IMR-90 (cell line): Measurements from ENCODE around the gene HTR3A. TPM values are rescaled to one million over a fixed set of nuclear protein-coding genes. Genes with fewer than 3 reads are reported as not detected.

Source experiments
- ATAC-seq: fragments of 200-7000 bp; cut with Tn5 transposase; 2 replicates; pipeline ENCODE4 v1.9.1; 2020; ENCODE audit warnings: low read depth, mild to moderate bottlenecking, moderate library complexity
- BruUV-seq: library from RNA; stranded (reverse); fragments of 400-500 nt; replicated peaks from 2 replicates; lab custom pipeline; 2021; lab: Mats Ljungman, UMichigan
- CTCF ChIA-PET: fragments of 300-600 bp; formaldehyde crosslinking; extraction: SDS; loops from one replicate; lab custom pipeline; 2021; ENCODE audit warnings: antibody characterized with exemption; lab: Yijun Ruan, JAX
- POLR2A ChIA-PET: fragments of 300-600 bp; sonication (Branson Sonifier 250); formaldehyde crosslinking; loops from one replicate; lab custom pipeline; 2022; ENCODE audit warnings: antibody characterized with exemption; ENCODE audit not compliant: unreplicated experiment; lab: Charles Lee
- DNase-seq: peaks from one replicate; pipeline ENCODE4 v3.0.0; 2013
- H2AFZ ChIP-seq: replicated peaks from 2 replicates; pipeline ENCODE3; 2013; ENCODE audit warnings: low read length, mild to moderate bottlenecking; ENCODE audit not compliant: poor library complexity
- H2AK5ac ChIP-seq: 2 replicates; pipeline ENCODE4 v1.6.1; 2013; ENCODE audit warnings: low read depth, low read length, inconsistent platforms
- H2AK9ac ChIP-seq: replicated peaks from 2 replicates; pipeline ENCODE3; 2013; ENCODE audit warnings: mild to moderate bottlenecking, low read depth, low read length, moderate library complexity; ENCODE audit not compliant: poor library complexity
- H2BK120ac ChIP-seq: 2 replicates; pipeline ENCODE4 v1.6.1; 2013; ENCODE audit warnings: low read depth, low read length, inconsistent platforms
- H2BK15ac ChIP-seq: 3 replicates; pipeline ENCODE4 v1.6.1; 2013; ENCODE audit warnings: low read depth, low read length, inconsistent platforms
- H2BK20ac ChIP-seq: 2 replicates; pipeline ENCODE4 v1.6.1; 2013; ENCODE audit warnings: low read depth, mild to moderate bottlenecking, inconsistent platforms, low read length, moderate library complexity
- H2BK5ac ChIP-seq: 2 replicates; pipeline ENCODE4 v1.6.1; 2013; ENCODE audit warnings: mild to moderate bottlenecking, low read depth, low read length, inconsistent platforms; ENCODE audit not compliant: poor library complexity, severe bottlenecking
- H3K14ac ChIP-seq: replicated peaks from 2 replicates; pipeline ENCODE4 v1.6.1; 2013; ENCODE audit warnings: low read depth, low read length, inconsistent platforms
- H3K18ac ChIP-seq: 2 replicates; pipeline ENCODE4 v1.6.1; 2013; ENCODE audit warnings: low read depth, low read length, control low read depth
- H3K23ac ChIP-seq: 2 replicates; pipeline ENCODE4 v1.6.1; 2013; ENCODE audit warnings: low read depth, low read length, inconsistent platforms
- H3K27ac ChIP-seq: 2 replicates; pipeline ENCODE4 v1.5.1; 2013; ENCODE audit warnings: mild to moderate bottlenecking, control low read depth, low read length; ENCODE audit not compliant: insufficient read depth
- H3K27me3 ChIP-seq: 2 replicates; pipeline ENCODE4 v1.6.1; 2013; ENCODE audit warnings: low read length; ENCODE audit not compliant: control insufficient read depth, insufficient read depth
- H3K36me3 ChIP-seq: 2 replicates; pipeline ENCODE4 v1.6.1; 2013; ENCODE audit warnings: low read length, mixed read lengths; ENCODE audit not compliant: control insufficient read depth, insufficient read depth
- H3K4ac ChIP-seq: 2 replicates; pipeline ENCODE4 v1.6.1; 2013; ENCODE audit warnings: low read depth, low read length, inconsistent platforms
- H3K4me1 ChIP-seq: 2 replicates; pipeline ENCODE4 v1.6.1; 2013; ENCODE audit warnings: low read length, mixed read lengths; ENCODE audit not compliant: control insufficient read depth, insufficient read depth
- H3K4me2 ChIP-seq: 2 replicates; pipeline ENCODE4 v1.6.1; 2013; ENCODE audit warnings: low read depth, mild to moderate bottlenecking, control low read depth, low read length, moderate library complexity
- H3K4me3 ChIP-seq: 2 replicates; pipeline ENCODE4 v1.5.1; 2013; ENCODE audit warnings: low read depth, mild to moderate bottlenecking, control low read depth, low read length, moderate library complexity; ENCODE audit not compliant: insufficient read depth
- H3K56ac ChIP-seq: 2 replicates; pipeline ENCODE4 v1.6.1; 2013; ENCODE audit warnings: low read length, inconsistent platforms; ENCODE audit not compliant: insufficient read depth; ENCODE audit errors: extremely low read depth
- H3K79me1 ChIP-seq, 2 experiments: 2 replicates each; pipeline ENCODE4 v1.6.1; 2013; ENCODE audit warnings: low read length in 2 of 2, inconsistent platforms in 1 of 2, low read depth in 1 of 2
- H3K9ac ChIP-seq: 2 replicates; pipeline ENCODE4 v1.6.1; 2013; ENCODE audit warnings: low read depth, low read length, control low read depth
- H3K9me1 ChIP-seq: 2 replicates; pipeline ENCODE4 v1.6.1; 2013; ENCODE audit warnings: low read length, inconsistent platforms; ENCODE audit not compliant: insufficient read depth
- H3K9me3 ChIP-seq: 2 replicates; pipeline ENCODE4 v1.6.1; 2013; ENCODE audit warnings: low read length; ENCODE audit not compliant: control insufficient read depth, insufficient read depth
- H4K20me1 ChIP-seq: 2 replicates; pipeline ENCODE4 v1.6.1; 2013; ENCODE audit warnings: low read length, inconsistent platforms; ENCODE audit not compliant: insufficient read depth
- H4K5ac ChIP-seq: 2 replicates; pipeline ENCODE4 v1.6.1; 2013; ENCODE audit warnings: mild to moderate bottlenecking, low read depth, low read length, control low read depth
- H4K8ac ChIP-seq, 2 experiments: 2 replicates each; pipeline ENCODE4 v1.6.1; 2013; ENCODE audit warnings: low read depth in 2 of 2, low read length in 2 of 2, control low read depth in 1 of 2, inconsistent platforms in 1 of 2
- H4K91ac ChIP-seq: 2 replicates; pipeline ENCODE4 v1.6.1; 2013; ENCODE audit warnings: low read depth, low read length, inconsistent platforms; ENCODE audit not compliant: insufficient read depth
- BHLHE40 ChIP-seq: fragments of 150-350 bp; IDR thresholded peaks from 2 replicates; pipeline ENCODE4 v1.6.1; 2016; ENCODE audit warnings: mild to moderate bottlenecking, low read depth, low read length
- CEBPB ChIP-seq: IDR thresholded peaks from 2 replicates; pipeline ENCODE4 v1.6.1; 2012; ENCODE audit warnings: low read depth, low read length, improper control_type of control experiment
- CHD1 ChIP-seq: IDR thresholded peaks from 2 replicates; pipeline ENCODE4 v1.6.1; 2012; ENCODE audit warnings: low read depth, low read length, improper control_type of control experiment
- CTCF ChIP-seq: conservative IDR thresholded peaks from 2 replicates; pipeline ENCODE4 v1.5.1; 2012; ENCODE audit warnings: mild to moderate bottlenecking, low read depth, low read length, improper control_type of control experiment
- FOS ChIP-seq: fragments of 150-350 bp; IDR thresholded peaks from 2 replicates; pipeline ENCODE4 v1.6.1; 2016; ENCODE audit warnings: low read depth, low read length
- MAFK ChIP-seq: IDR thresholded peaks from 2 replicates; pipeline ENCODE4 v1.6.1; 2012; ENCODE audit warnings: low read depth, low read length, improper control_type of control experiment
- MAZ ChIP-seq: IDR thresholded peaks from 2 replicates; pipeline ENCODE4 v1.6.1; 2012; ENCODE audit warnings: low read depth, mild to moderate bottlenecking, low read length, improper control_type of control experiment, moderate library complexity, borderline replicate concordance
- MXI1 ChIP-seq: IDR thresholded peaks from 2 replicates; pipeline ENCODE4 v1.6.1; 2012; ENCODE audit warnings: low read depth, mild to moderate bottlenecking, low read length, moderate library complexity, borderline replicate concordance
- NFE2L2 ChIP-seq: fragments of 150-350 bp; IDR thresholded peaks from 2 replicates; pipeline ENCODE4 v1.6.1; 2016; ENCODE audit warnings: low read depth, mild to moderate bottlenecking, low read length
- POLR2A ChIP-seq: IDR thresholded peaks from 2 replicates; pipeline ENCODE4 v1.6.1; 2012; ENCODE audit warnings: mild to moderate bottlenecking, low read depth, low read length
- RAD21 ChIP-seq: IDR thresholded peaks from 2 replicates; pipeline ENCODE4 v1.6.1; 2012; ENCODE audit warnings: low read length, improper control_type of control experiment
- RCOR1 ChIP-seq: IDR thresholded peaks from 2 replicates; pipeline ENCODE4 v1.6.1; 2012; ENCODE audit warnings: mild to moderate bottlenecking, low read length, improper control_type of control experiment; ENCODE audit not compliant: insufficient replicate concordance
- RFX5 ChIP-seq: IDR thresholded peaks from 2 replicates; pipeline ENCODE4 v1.8.0; 2012; ENCODE audit warnings: low read depth, mild to moderate bottlenecking, low read length, moderate library complexity
- SMC3 ChIP-seq: fragments of 150-350 bp; IDR thresholded peaks from 2 replicates; pipeline ENCODE4 v1.6.1; 2016; ENCODE audit warnings: low read depth, mild to moderate bottlenecking, antibody characterized with exemption, low read length, moderate library complexity
- WGBS, 2 experiments: methylation state at CpG; one replicate each; pipeline versions ENCODE4 v1.1.5 to v1.1.7; 2013; ENCODE audit warnings: missing lambda C conversion rate in 2 of 2; ENCODE audit not compliant: insufficient read length in 1 of 2; ENCODE audit errors: extremely low coverage in 2 of 2; 5-methylcytosine and 5-hydroxymethylcytosine counted together
- dilution Hi-C: fragments of 300-500 bp; cut with HindIII; formaldehyde crosslinking; loops from one replicate; pipeline ENCODE4 v1.14.3; 2018; ENCODE audit warnings: low sequenced_read_pairs; ENCODE audit not compliant: unreplicated experiment
- in situ Hi-C: fragments of 300-500 bp; cut with MboI; formaldehyde crosslinking; loops from 3 replicates; pipeline ENCODE4 v1.14.3; 2019; ENCODE audit warnings: low sequenced_read_pairs, inconsistent platforms, mixed read lengths
- intact Hi-C: fragments of 100-400 bp; cut with micrococcal nuclease; formaldehyde crosslinking; loops from 2 replicates; pipeline ENCODE4 v1.10.0; 2022
- polyA plus RNA-seq, 3 experiments: library from polyadenylated mRNA; depleted of rRNA; stranded (reverse); fragments of >200 nt; gene quantifications; 2 replicates each; pipeline ENCODE4 v1.2.3, GENCODE V29; 2012; ENCODE audit warnings: low replicate concordance in 1 of 3
- total RNA-seq: library from RNA; depleted of rRNA; stranded (reverse); fragments of >200 nt; gene quantifications from 2 replicates; pipeline ENCODE4 v1.2.3, GENCODE V29; 2012
- TF ChIP-seq, protein P1 (sequence below): fragments of 150-350 bp; IDR thresholded peaks from 2 replicates; pipeline ENCODE4 v1.6.1; 2016; ENCODE audit warnings: low read depth, mild to moderate bottlenecking, low read length, moderate library complexity, borderline replicate concordance
- TF ChIP-seq, protein P2 (sequence below): fragments of 150-350 bp; IDR thresholded peaks from 2 replicates; pipeline ENCODE4 v1.6.1; 2017; ENCODE audit warnings: mild to moderate bottlenecking, antibody characterized with exemption, low read length, low read depth

The HTR3A gene
- total and polyA plus RNA-seq, 2 of the 4 experiments (the other 2 are of a cell fraction) = not detected

GRCh38 chr11:113977701-113978100 is 2.8 kb downstream of the HTR3A start:
- Histone ChIP-seq H4K5ac (no peak overlapping the region), H3K14ac (no peak overlapping the region), H3K56ac (no peak overlapping the region), H3K9me1 (no peaks in the 10 kb centered on the region), H4K20me1 (no peaks in the 10 kb centered on the region), H2BK5ac (no peak overlapping the region), H3K4me1 (no peaks in the 10 kb centered on the region), H4K8ac (no peak overlapping the region), H3K27me3 (peaks cover 2% of the 10 kb centered on the region; the same call in 1 of the 2 replicates), H2AK5ac (no peak overlapping the region), H3K27ac (no peak overlapping the region), H2BK120ac (no peak overlapping the region), H2AK9ac (no peak overlapping the region), H3K23ac (no peak overlapping the region), H3K79me1 (no peaks in the 10 kb centered on the region), H3K9me3 (no peaks in the 10 kb centered on the region), H4K91ac (no peak overlapping the region), H2BK20ac (no peak overlapping the region), H3K4ac (no peak overlapping the region), H2BK15ac (no peak overlapping the region), H3K4me2 (no peak overlapping the region), H3K9ac (no peak overlapping the region), H3K4me3 (no peak overlapping the region), H2AFZ (no peak overlapping the region), H3K36me3 (no peaks in the 10 kb centered on the region), H3K18ac (no peak overlapping the region)
- ChIA-PET POLR2A (no interaction called here), CTCF (no interaction called here)
- DNase-seq (no peak), ATAC-seq (no peak)
- intact Hi-C loops (no loop called here), in situ Hi-C loops (no loop called here), dilution Hi-C loops (no loop called here)
- no TSS peak for BruUV-seq
- no peak for TF ChIP-seq BHLHE40
- no peak for TF ChIP-seq CTCF
- TF ChIP-seq SMC3 = no peak
- no peak for TF ChIP-seq NFE2L2
- TF ChIP-seq MAFK = no peak
- TF ChIP-seq MXI1 = no peak
- TF ChIP-seq RCOR1 = no peak
- TF ChIP-seq, protein P1, sequence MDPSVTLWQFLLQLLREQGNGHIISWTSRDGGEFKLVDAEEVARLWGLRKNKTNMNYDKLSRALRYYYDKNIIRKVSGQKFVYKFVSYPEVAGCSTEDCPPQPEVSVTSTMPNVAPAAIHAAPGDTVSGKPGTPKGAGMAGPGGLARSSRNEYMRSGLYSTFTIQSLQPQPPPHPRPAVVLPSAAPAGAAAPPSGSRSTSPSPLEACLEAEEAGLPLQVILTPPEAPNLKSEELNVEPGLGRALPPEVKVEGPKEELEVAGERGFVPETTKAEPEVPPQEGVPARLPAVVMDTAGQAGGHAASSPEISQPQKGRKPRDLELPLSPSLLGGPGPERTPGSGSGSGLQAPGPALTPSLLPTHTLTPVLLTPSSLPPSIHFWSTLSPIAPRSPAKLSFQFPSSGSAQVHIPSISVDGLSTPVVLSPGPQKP = no peak
- TF ChIP-seq RFX5 = no peak
- no peak for TF ChIP-seq FOS
- TF ChIP-seq, protein P2, sequence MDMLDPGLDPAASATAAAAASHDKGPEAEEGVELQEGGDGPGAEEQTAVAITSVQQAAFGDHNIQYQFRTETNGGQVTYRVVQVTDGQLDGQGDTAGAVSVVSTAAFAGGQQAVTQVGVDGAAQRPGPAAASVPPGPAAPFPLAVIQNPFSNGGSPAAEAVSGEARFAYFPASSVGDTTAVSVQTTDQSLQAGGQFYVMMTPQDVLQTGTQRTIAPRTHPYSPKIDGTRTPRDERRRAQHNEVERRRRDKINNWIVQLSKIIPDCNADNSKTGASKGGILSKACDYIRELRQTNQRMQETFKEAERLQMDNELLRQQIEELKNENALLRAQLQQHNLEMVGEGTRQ = no peak
- TF ChIP-seq CEBPB = no peak
- no peak for TF ChIP-seq MAZ
- TF ChIP-seq POLR2A = no peak
- no peak for TF ChIP-seq RAD21
- TF ChIP-seq CHD1 = no peak
- whole genome bisulfite sequencing, 2 experiments = 87% methylated on average over 3 of the region's 11 CpGs; no CpG with 5 or more reads in 1 of the 2 experiments
